GM18499 (cell line): ENCODE measurements around the gene IL20RB.

Source experiments
- ATAC-seq: cut with Tn5 transposase; IDR thresholded peaks from one replicate; pipeline ENCODE4 v1.9.1; 2021; ENCODE audit warnings: moderate number of reproducible peaks; ENCODE audit not compliant: insufficient read depth, unreplicated experiment

Gene IL20RB

GRCh38 chr3:136957751-136958288 lies at the start of gene IL20RB:
Gene IL20RB, plus strand, starts transcription at chr3:136957983. Its CDS starts 131 bp downstream, at chr3:136958114.
- ATAC-seq: no peak

- ATAC-seq: no peak
Measured at GRCh38 chr3:136908297-136908696, 49.5 kb upstream of the IL20RB start.

- no peak for ATAC-seq
Measured at GRCh38 chr3:136909187-136909586, 48.6 kb upstream of the IL20RB start.

GRCh38 chr3:136910697-136911096 lies 47.1 kb upstream of the IL20RB start:
- ATAC-seq: no peak

- no peak for ATAC-seq
Measured at GRCh38 chr3:136913168-136913567, 44.6 kb upstream of the IL20RB start.

- no peak for ATAC-seq
Measured at GRCh38 chr3:136914739-136915138, 43.0 kb upstream of the IL20RB start.

- ATAC-seq: no peak
Measured at GRCh38 chr3:136916223-136916622, 41.6 kb upstream of the IL20RB start.

- ATAC-seq: no peak
Measured at GRCh38 chr3:136919799-136920580, 37.8 kb upstream of the IL20RB start.

GRCh38 chr3:136920904-136921611 lies 36.7 kb upstream of the IL20RB start:
- no peak for ATAC-seq

GRCh38 chr3:136925425-136926190 lies 32.2 kb upstream of the IL20RB start:
- no peak for ATAC-seq

- no peak for ATAC-seq
Measured at GRCh38 chr3:136928240-136928639, 29.5 kb upstream of the IL20RB start.

- no peak for ATAC-seq
Measured at GRCh38 chr3:136929977-136930670, 27.7 kb upstream of the IL20RB start.

GRCh38 chr3:136931606-136932005 lies 26.2 kb upstream of the IL20RB start:
- ATAC-seq: no peak

- no peak for ATAC-seq
Measured at GRCh38 chr3:136932523-136932922, 25.3 kb upstream of the IL20RB start.

- ATAC-seq: no peak
Measured at GRCh38 chr3:136932978-136933772, 24.6 kb upstream of the IL20RB start.

- ATAC-seq: no peak
Measured at GRCh38 chr3:136937175-136937574, 20.6 kb upstream of the IL20RB start.

GRCh38 chr3:136937851-136938250 lies 19.9 kb upstream of the IL20RB start:
- no peak for ATAC-seq

GRCh38 chr3:136938334-136938733 lies 19.4 kb upstream of the IL20RB start:
- no peak for ATAC-seq

- ATAC-seq: no peak
Measured at GRCh38 chr3:136939489-136939888, 18.3 kb upstream of the IL20RB start.
